Measurements from ENCODE around the gene TIMP2.
"Not testable (repeated sequence)": the region's sequence is repeated elsewhere in the genome, so short reads cannot be mapped to it uniquely, and the experiment has no call there.

GRCh38 chr17:78945455-78945854, 20.3 kb upstream of the TIMP2 start:
- not testable (repeated sequence) for TF ChIP-seq CTCF (conservative IDR thresholded peaks at IDR 0.05 in 1 of 2, IDR thresholded peaks at IDR 0.05 in 1 of 2; ENCODE audit: extremely low read depth in 1 of 2, insufficient read depth in 1 of 2, low read depth in 1 of 2, low read length in 2 of 2); EZH2 (IDR thresholded peaks at IDR 0.05; ENCODE audit: borderline replicate concordance, low read length)
